ENCODE measurements around the gene CBX8. TPM values are rescaled to one million over a fixed set of nuclear protein-coding genes. Genes with fewer than 3 reads are reported as not detected.

The CBX8 gene
- total RNA-seq, 1 donor from 2014 or later, result 5.8 TPM

GRCh38 chr17:79819534-79820276, 22.8 kb upstream of the CBX8 start:
- Histone ChIP-seq H3K4me1 (peaks cover 10% of the 10 kb centered on the region), H3K27me3 (ENCODE audit: low read depth) (peaks cover 22% of the 10 kb centered on the region), H3K4me3 (no peak overlapping the region), H3K9me3 (no peaks in the 10 kb centered on the region), H3K27ac (no peak overlapping the region), H3K36me3 (no peaks in the 10 kb centered on the region)
- intact Hi-C loops (cut with DNase I), result no loop called here
- ATAC-seq (no peak), DNase-seq (no peak)
- TF ChIP-seq CTCF (IDR thresholded peaks at IDR 0.05), result no peak

GRCh38 chr17:79819085-79819484, 22.2 kb upstream of the CBX8 start:
- Histone ChIP-seq H3K4me3 (no peak overlapping the region), H3K9me3 (no peaks in the 10 kb centered on the region), H3K27me3 (ENCODE audit: low read depth) (peaks cover 28% of the 10 kb centered on the region), H3K4me1 (peaks cover 16% of the 10 kb centered on the region), H3K36me3 (no peaks in the 10 kb centered on the region), H3K27ac (no peak overlapping the region)
- TF ChIP-seq CTCF (IDR thresholded peaks at IDR 0.05), result no peak
- intact Hi-C loops (cut with DNase I), result no loop called here
- ATAC-seq (no peak), DNase-seq (no peak)

- intact Hi-C loops (cut with DNase I), result no loop called here
- TF ChIP-seq CTCF (IDR thresholded peaks at IDR 0.05), result no peak
- no peaks in the 10 kb centered on the region for H3K36me3 ChIP-seq
- H3K27ac ChIP-seq, result no peak overlapping the region
- H3K9me3 ChIP-seq, result no peaks in the 10 kb centered on the region
- DNase-seq (no peak), ATAC-seq (no peak)
- H3K27me3 ChIP-seq (ENCODE audit: low read depth), result peaks cover 33% of the 10 kb centered on the region
- H3K4me1 ChIP-seq, result peaks cover 20% of the 10 kb centered on the region
- H3K4me3 ChIP-seq, result no peak overlapping the region
These were observed 21.3 kb upstream of the CBX8 start for GRCh38 chr17:79818026-79818758.

GRCh38 chr17:79815836-79816461, 19.1 kb upstream of the CBX8 start:
- intact Hi-C loops (cut with DNase I), result no loop called here
- H3K36me3 ChIP-seq, result no peaks in the 10 kb centered on the region
- no peaks in the 10 kb centered on the region for H3K9me3 ChIP-seq
- H3K4me1 ChIP-seq, result peaks cover 42% of the 10 kb centered on the region
- DNase-seq (no peak), ATAC-seq (no peak)
- TF ChIP-seq CTCF (IDR thresholded peaks at IDR 0.05), result no peak
- peaks cover 55% of the 10 kb centered on the region for H3K27me3 ChIP-seq (ENCODE audit: low read depth)
- no peak overlapping the region for H3K27ac ChIP-seq
- no peak overlapping the region for H3K4me3 ChIP-seq

- DNase-seq, result peak; percentile 83
- no peaks in the 10 kb centered on the region for H3K36me3 ChIP-seq
- peak; percentile 74 to 86 for ATAC-seq
- H3K27me3 ChIP-seq (ENCODE audit: low read depth), result peaks cover 62% of the 10 kb centered on the region
- peak overlapping the region; percentile 39 for H3K4me3 ChIP-seq
- no peak for TF ChIP-seq CTCF (IDR thresholded peaks at IDR 0.05)
- H3K9me3 ChIP-seq, result no peaks in the 10 kb centered on the region
- peaks cover 44% of the 10 kb centered on the region for H3K4me1 ChIP-seq
- no peak overlapping the region for H3K27ac ChIP-seq
- intact Hi-C loops (cut with DNase I), result no loop called here
These were observed 18.3 kb upstream of the CBX8 start for GRCh38 chr17:79814974-79815835.
